OCI-LY3 (cell line): Measurements from ENCODE around the gene FAM13A.

Source experiments
- CTCF ChIP-seq: fragments of 200-600, 300-600 bp; sonication (generic); IDR thresholded peaks from 2 replicates; pipeline ENCODE4 v1.5.1; 2014; ENCODE audit warnings: antibody characterized with exemption, low read length, low read depth
- EZH2phosphoT487 ChIP-seq: fragments of 200-600 bp; shearing (Covaris generic); IDR thresholded peaks from 2 replicates; pipeline ENCODE4 v1.6.1; 2018; ENCODE audit warnings: antibody characterized with exemption, mixed run types, low read depth

GRCh38 chr4:88998001-88998400, 59.0 kb downstream of the FAM13A start:
- TF ChIP-seq CTCF: no peak
- TF ChIP-seq EZH2phosphoT487: no peak
